CD14-positive monocyte (primary cell): ENCODE data around the gene CNIH3. TPM values are rescaled to one million over a fixed set of nuclear protein-coding genes. Genes with fewer than 3 reads are reported as not detected.

Experiments
- DNase-seq, 3 donors: peaks; one replicate each; pipeline ENCODE4 v3.0.0-alpha.2; 2011 to 2022
- H2AFZ ChIP-seq: 2 replicates; pipeline ENCODE4 v1.6.0; 2012; ENCODE audit warnings: mild to moderate bottlenecking, low read depth, low read length, inconsistent platforms; ENCODE audit not compliant: insufficient read depth, poor library complexity, severe bottlenecking
- H3K27ac ChIP-seq, 2 donors: 1 replicate in 1 of 2; 2 replicates in 1 of 2; pipeline ENCODE4 v1.5.1; 2012 to 2013; ENCODE audit warnings: low read length in 2 of 2, control low read depth in 1 of 2, inconsistent platforms in 1 of 2, low read depth in 1 of 2, mild to moderate bottlenecking in 1 of 2
- H3K27me3 ChIP-seq, 2 donors: one replicate each; pipeline versions ENCODE4 v1.6.0 to v1.6.1; 2011 to 2013; ENCODE audit warnings: low read length in 2 of 2; ENCODE audit not compliant: control insufficient read depth in 2 of 2, insufficient read depth in 2 of 2
- H3K36me3 ChIP-seq, 2 donors: replicated peaks in 1 of 2; 1 replicate in 1 of 2; 2 replicates in 1 of 2; pipeline versions ENCODE4 v1.5.1 to v1.6.1; 2012 to 2013; ENCODE audit warnings: low read length in 2 of 2, control low read depth in 1 of 2, inconsistent platforms in 1 of 2, mild to moderate bottlenecking in 1 of 2; ENCODE audit not compliant: insufficient read depth in 2 of 2, control insufficient read depth in 1 of 2
- H3K4me1 ChIP-seq, 2 donors: 1 replicate in 1 of 2; 2 replicates in 1 of 2; pipeline versions ENCODE4 v1.5.1 to v1.6.1; 2012 to 2013; ENCODE audit warnings: low read length in 2 of 2, control low read depth in 1 of 2, inconsistent platforms in 1 of 2, mild to moderate bottlenecking in 1 of 2, moderate library complexity in 1 of 2; ENCODE audit not compliant: insufficient read depth in 2 of 2, control insufficient read depth in 1 of 2
- H3K4me2 ChIP-seq: replicated peaks from 2 replicates; pipeline ENCODE3; 2012; ENCODE audit warnings: low read length, moderate library complexity, mild to moderate bottlenecking; ENCODE audit not compliant: poor library complexity, severe bottlenecking; ENCODE audit errors: extremely low read depth
- H3K4me3 ChIP-seq, 3 experiments: fragments of 200-600 bp in 1 of 3; sonication (generic) in 1 of 3; replicated peaks in 1 of 3; 1 replicate in 2 of 3; 2 replicates in 1 of 3; pipeline ENCODE4 v1.5.1; 2011 to 2013; ENCODE audit warnings: low read length in 3 of 3, mild to moderate bottlenecking in 3 of 3, control low read depth in 2 of 3, low read depth in 2 of 3, inconsistent platforms in 1 of 3, moderate library complexity in 1 of 3
- H3K79me2 ChIP-seq: 2 replicates; pipeline ENCODE4 v1.6.0; 2012; ENCODE audit warnings: mild to moderate bottlenecking, control low read depth, inconsistent platforms, low read length, moderate library complexity; ENCODE audit not compliant: insufficient read depth
- H3K9ac ChIP-seq: 2 replicates; pipeline ENCODE4 v1.6.0; 2017; ENCODE audit warnings: low read length, mild to moderate bottlenecking; ENCODE audit not compliant: insufficient read depth, poor library complexity, severe bottlenecking
- H3K9me3 ChIP-seq, 2 donors: replicated peaks in 1 of 2; 1 replicate in 1 of 2; 2 replicates in 1 of 2; pipeline versions ENCODE4 v1.5.1 to v1.6.1; 2012 to 2013; ENCODE audit warnings: low read length in 2 of 2, control low read depth in 1 of 2; ENCODE audit not compliant: control insufficient read depth in 1 of 2, insufficient read depth in 1 of 2
- H4K20me1 ChIP-seq: 2 replicates; pipeline ENCODE4 v1.6.0; 2012; ENCODE audit warnings: mild to moderate bottlenecking, low read length, control low read depth, moderate library complexity; ENCODE audit not compliant: insufficient read depth
- H3K27ac Mint-ChIP-seq, 7 donors: one replicate each; pipeline ENCODE4 v1.8.0; 2020; ENCODE audit warnings: mild to moderate bottlenecking in 7 of 7, mixed read lengths in 7 of 7, moderate library complexity in 6 of 7, inconsistent platforms in 2 of 7
- H3K27me3 Mint-ChIP-seq, 3 donors: one replicate each; pipeline ENCODE4 v1.8.0; 2021 to 2022; ENCODE audit warnings: low read depth in 3 of 3, mild to moderate bottlenecking in 3 of 3, mixed read lengths in 3 of 3, moderate library complexity in 3 of 3, inconsistent platforms in 1 of 3
- H3K36me3 Mint-ChIP-seq, 2 donors: one replicate each; pipeline ENCODE4 v1.8.0; 2020; ENCODE audit warnings: mixed read lengths in 2 of 2, inconsistent platforms in 1 of 2, mild to moderate bottlenecking in 1 of 2
- H3K4me1 Mint-ChIP-seq: one replicate; pipeline ENCODE4 v1.8.0; 2020; ENCODE audit warnings: mild to moderate bottlenecking, mixed read lengths
- H3K4me3 Mint-ChIP-seq, 2 donors: one replicate each; pipeline ENCODE4 v1.8.0; 2020; ENCODE audit warnings: mild to moderate bottlenecking in 2 of 2, mixed read lengths in 2 of 2, moderate library complexity in 1 of 2
- H3K9me3 Mint-ChIP-seq, 7 donors: one replicate each; pipeline ENCODE4 v1.8.0; 2020 to 2022; ENCODE audit warnings: mixed read lengths in 7 of 7, mild to moderate bottlenecking in 6 of 7, moderate library complexity in 6 of 7, inconsistent platforms in 2 of 7
- WGBS: methylation state at CpG from one replicate; pipeline ENCODE4 v1.1.5; 2013; ENCODE audit warnings: missing lambda C conversion rate; ENCODE audit not compliant: insufficient coverage; 5-methylcytosine and 5-hydroxymethylcytosine counted together
- intact Hi-C, 2 donors: fragments of 100-400 bp; cut with micrococcal nuclease; formaldehyde crosslinking; loops; one replicate each; pipeline versions ENCODE4 v1.15.0 to v1.15.1; 2023
- polyA plus RNA-seq, 3 donors: library from polyadenylated mRNA; depleted of rRNA in 1 of 3; unstranded in 2 of 3; stranded (reverse) in 1 of 3; fragments of 300-500 nt in 2 of 3; fragments of >200 nt in 1 of 3; fragmentation: Illumina TruSeq in 2 of 3; gene quantifications; 1 replicate in 2 of 3; 2 replicates in 1 of 3; pipeline ENCODE4 v1.2.3, GENCODE V29; 2012 to 2021
- TF ChIP-seq, protein P1 (sequence below): fragments of 200-600 bp; IDR thresholded peaks from one replicate; pipeline ENCODE4 v1.8.0; 2022; ENCODE audit warnings: antibody characterized with exemption, mild to moderate bottlenecking

CNIH3 gene
- polyA plus RNA-seq, 3 donors = 0.37 TPM; not detected in 2

DNA sequence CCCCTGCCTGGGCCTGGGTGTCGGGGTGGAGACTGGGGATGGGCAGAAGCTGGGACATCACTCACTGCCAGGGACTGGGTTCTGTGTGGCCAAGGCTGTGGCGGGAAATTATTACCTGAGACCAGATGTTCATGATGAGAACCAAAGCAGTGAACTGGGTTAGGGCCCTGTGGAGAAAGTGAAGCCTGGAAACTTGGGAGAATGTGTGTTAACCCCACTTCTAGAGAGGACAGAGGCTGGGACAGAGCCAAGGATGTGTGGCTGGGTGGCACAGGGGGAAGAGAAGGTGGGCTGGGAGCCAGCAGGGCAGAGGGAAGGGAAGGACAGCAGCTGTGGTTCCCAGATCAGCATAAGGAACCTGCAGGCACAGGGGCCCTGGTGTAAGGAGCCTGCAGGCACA lies 31.3 kb downstream of the CNIH3 start:
- no peak overlapping the region for H3K4me3 Mint-ChIP-seq
- H3K36me3 ChIP-seq = no peaks in the 10 kb centered on the region
- no peaks in the 10 kb centered on the region for H3K36me3 Mint-ChIP-seq
- TF ChIP-seq, protein P1, sequence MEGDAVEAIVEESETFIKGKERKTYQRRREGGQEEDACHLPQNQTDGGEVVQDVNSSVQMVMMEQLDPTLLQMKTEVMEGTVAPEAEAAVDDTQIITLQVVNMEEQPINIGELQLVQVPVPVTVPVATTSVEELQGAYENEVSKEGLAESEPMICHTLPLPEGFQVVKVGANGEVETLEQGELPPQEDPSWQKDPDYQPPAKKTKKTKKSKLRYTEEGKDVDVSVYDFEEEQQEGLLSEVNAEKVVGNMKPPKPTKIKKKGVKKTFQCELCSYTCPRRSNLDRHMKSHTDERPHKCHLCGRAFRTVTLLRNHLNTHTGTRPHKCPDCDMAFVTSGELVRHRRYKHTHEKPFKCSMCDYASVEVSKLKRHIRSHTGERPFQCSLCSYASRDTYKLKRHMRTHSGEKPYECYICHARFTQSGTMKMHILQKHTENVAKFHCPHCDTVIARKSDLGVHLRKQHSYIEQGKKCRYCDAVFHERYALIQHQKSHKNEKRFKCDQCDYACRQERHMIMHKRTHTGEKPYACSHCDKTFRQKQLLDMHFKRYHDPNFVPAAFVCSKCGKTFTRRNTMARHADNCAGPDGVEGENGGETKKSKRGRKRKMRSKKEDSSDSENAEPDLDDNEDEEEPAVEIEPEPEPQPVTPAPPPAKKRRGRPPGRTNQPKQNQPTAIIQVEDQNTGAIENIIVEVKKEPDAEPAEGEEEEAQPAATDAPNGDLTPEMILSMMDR = no peak
- DNase-seq = no peak
- no peaks in the 10 kb centered on the region for H3K4me1 Mint-ChIP-seq
- H3K79me2 ChIP-seq = no peaks in the 10 kb centered on the region
- H3K27ac Mint-ChIP-seq = no peak overlapping the region
- no peak overlapping the region for H3K27ac ChIP-seq
- H3K4me1 ChIP-seq = no peaks in the 10 kb centered on the region
- H4K20me1 ChIP-seq = no peaks in the 10 kb centered on the region
- H3K9ac ChIP-seq = no peak overlapping the region
- H3K9me3 ChIP-seq = no peaks in the 10 kb centered on the region
- H2AFZ ChIP-seq = no peak overlapping the region
- H3K27me3 ChIP-seq = no peaks in the 10 kb centered on the region
- WGBS = 95% methylated on average over 2 of the region's 2 CpGs
- H3K4me2 ChIP-seq = no peak overlapping the region
- H3K4me3 ChIP-seq = no peak overlapping the region
- peaks cover 0 to 5% (median 3%) of the 10 kb centered on the region in 3 donors for H3K27me3 Mint-ChIP-seq
- no peaks in the 10 kb centered on the region for H3K9me3 Mint-ChIP-seq
- intact Hi-C loops = loop anchor here (10.0 kb wide), 2 partner anchors 133 to 207 kb away; no protein-coding TSS in a partner anchor

DNA sequence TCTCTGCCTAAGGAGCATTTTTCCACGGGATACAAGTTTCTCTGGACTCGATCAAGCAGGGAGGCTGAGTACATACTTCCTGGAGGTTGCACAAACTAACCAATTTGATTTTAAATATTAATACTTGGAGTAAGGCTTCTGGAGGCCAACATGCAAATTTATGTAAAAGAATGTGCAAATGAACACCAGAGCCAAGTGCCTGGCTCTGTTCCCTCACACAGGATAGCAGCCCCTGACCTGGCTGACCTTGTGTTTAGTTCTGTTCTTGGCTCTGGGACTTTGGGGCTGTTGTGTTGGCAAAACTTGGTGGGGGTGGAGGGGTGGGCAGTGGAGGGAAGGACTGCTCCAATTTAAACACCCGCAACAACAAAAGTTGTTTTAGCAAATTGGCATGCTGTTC lies 34.2 kb downstream of the CNIH3 start:
- Histone ChIP-seq H3K36me3 (no peaks in the 10 kb centered on the region), H3K27ac (no peak overlapping the region), H4K20me1 (no peaks in the 10 kb centered on the region), H3K27me3 (no peaks in the 10 kb centered on the region), H2AFZ (no peak overlapping the region), H3K4me1 (no peaks in the 10 kb centered on the region), H3K4me3 (no peak overlapping the region), H3K4me2 (no peak overlapping the region), H3K9ac (no peak overlapping the region), H3K9me3 (no peaks in the 10 kb centered on the region), H3K79me2 (no peaks in the 10 kb centered on the region)
- peaks cover 0 to 5% (median 3%) of the 10 kb centered on the region in 3 donors for H3K27me3 Mint-ChIP-seq
- H3K4me1 Mint-ChIP-seq = no peaks in the 10 kb centered on the region
- H3K36me3 Mint-ChIP-seq = no peaks in the 10 kb centered on the region
- DNase-seq = no peak
- TF ChIP-seq, protein P1 = no peak
- no peak overlapping the region for H3K4me3 Mint-ChIP-seq
- no peaks in the 10 kb centered on the region for H3K9me3 Mint-ChIP-seq
- WGBS = no CpG with 5 or more reads among the region's 3 CpGs
- intact Hi-C loops = no loop called here
- H3K27ac Mint-ChIP-seq = no peak overlapping the region
